PFSK-1 (cell line): Measurements from ENCODE around the gene OR51A4. TPM values are rescaled to one million over a fixed set of nuclear protein-coding genes. Genes with fewer than 3 reads are reported as not detected.

Experiments used
- FOXP2 ChIP-seq: optimal IDR thresholded peaks from 2 replicates; pipeline ENCODE3; 2011; ENCODE audit warnings: borderline replicate concordance, control low read depth, inconsistent platforms; ENCODE audit not compliant: insufficient read depth; ENCODE audit errors: extremely low read length, extremely low read depth
- POLR2AphosphoS5 ChIP-seq: IDR thresholded peaks from 2 replicates; pipeline ENCODE4 v1.6.1; 2012; ENCODE audit warnings: low read depth, mild to moderate bottlenecking, control low read depth, low read length, moderate library complexity
- SIN3A ChIP-seq: IDR thresholded peaks from 2 replicates; pipeline ENCODE4 v1.6.1; 2012; ENCODE audit warnings: mild to moderate bottlenecking, low read length, moderate library complexity, borderline replicate concordance; ENCODE audit not compliant: insufficient read depth
- TAF1 ChIP-seq: IDR thresholded peaks from 2 replicates; pipeline ENCODE4 v1.6.1; 2012; ENCODE audit warnings: low read length, control low read depth, borderline replicate concordance; ENCODE audit not compliant: insufficient read depth
- polyA plus RNA-seq: library from polyadenylated mRNA; unstranded; fragments of >200 nt; gene quantifications from one replicate; pipeline ENCODE4 v1.2.1, GENCODE V29; 2012; ENCODE audit warnings: low read depth, missing spikeins; ENCODE audit not compliant: insufficient read length
- TF ChIP-seq, protein P1 (sequence below), 2 experiments: IDR thresholded peaks; 2 replicates each; pipeline versions ENCODE4 v1.6.1 to v1.8.0; 2011 to 2012; ENCODE audit warnings: low read depth in 2 of 2, low read length in 2 of 2, control low read depth in 1 of 2, inconsistent platforms in 1 of 2, mild to moderate bottlenecking in 1 of 2, moderate library complexity in 1 of 2; ENCODE audit not compliant: insufficient read depth in 1 of 2

OR51A4 gene
- not detected for polyA plus RNA-seq

DNA sequence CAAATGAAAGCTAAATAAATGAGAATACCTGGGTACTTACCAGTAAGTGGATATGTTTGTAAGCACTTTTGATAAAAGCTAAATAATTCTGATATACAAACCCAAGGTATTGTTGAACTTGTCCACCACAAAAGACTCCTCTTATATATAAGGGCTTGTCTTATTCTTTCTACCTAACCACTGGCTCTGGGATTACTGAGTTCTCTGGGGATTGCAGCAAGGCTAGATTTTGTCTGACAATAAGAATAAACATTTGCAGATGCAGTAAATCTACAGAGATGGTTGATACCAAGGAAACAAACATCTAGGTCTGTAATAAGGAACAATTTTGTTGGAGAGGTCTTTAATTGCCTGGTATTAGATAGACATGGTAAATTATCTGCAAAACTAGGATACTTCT lies at the start of gene OR51A4:
Gene OR51A4, minus strand, starts transcription at position 101 of the 400 bp plus-strand sequence. CDS start 505 bp downstream, outside the sequence.
- TF ChIP-seq POLR2AphosphoS5 (no peak), FOXP2 (no peak), TAF1 (no peak)

- no peak for TF ChIP-seq TAF1
- no peak for TF ChIP-seq FOXP2
- no peak for TF ChIP-seq SIN3A
- TF ChIP-seq, protein P1, sequence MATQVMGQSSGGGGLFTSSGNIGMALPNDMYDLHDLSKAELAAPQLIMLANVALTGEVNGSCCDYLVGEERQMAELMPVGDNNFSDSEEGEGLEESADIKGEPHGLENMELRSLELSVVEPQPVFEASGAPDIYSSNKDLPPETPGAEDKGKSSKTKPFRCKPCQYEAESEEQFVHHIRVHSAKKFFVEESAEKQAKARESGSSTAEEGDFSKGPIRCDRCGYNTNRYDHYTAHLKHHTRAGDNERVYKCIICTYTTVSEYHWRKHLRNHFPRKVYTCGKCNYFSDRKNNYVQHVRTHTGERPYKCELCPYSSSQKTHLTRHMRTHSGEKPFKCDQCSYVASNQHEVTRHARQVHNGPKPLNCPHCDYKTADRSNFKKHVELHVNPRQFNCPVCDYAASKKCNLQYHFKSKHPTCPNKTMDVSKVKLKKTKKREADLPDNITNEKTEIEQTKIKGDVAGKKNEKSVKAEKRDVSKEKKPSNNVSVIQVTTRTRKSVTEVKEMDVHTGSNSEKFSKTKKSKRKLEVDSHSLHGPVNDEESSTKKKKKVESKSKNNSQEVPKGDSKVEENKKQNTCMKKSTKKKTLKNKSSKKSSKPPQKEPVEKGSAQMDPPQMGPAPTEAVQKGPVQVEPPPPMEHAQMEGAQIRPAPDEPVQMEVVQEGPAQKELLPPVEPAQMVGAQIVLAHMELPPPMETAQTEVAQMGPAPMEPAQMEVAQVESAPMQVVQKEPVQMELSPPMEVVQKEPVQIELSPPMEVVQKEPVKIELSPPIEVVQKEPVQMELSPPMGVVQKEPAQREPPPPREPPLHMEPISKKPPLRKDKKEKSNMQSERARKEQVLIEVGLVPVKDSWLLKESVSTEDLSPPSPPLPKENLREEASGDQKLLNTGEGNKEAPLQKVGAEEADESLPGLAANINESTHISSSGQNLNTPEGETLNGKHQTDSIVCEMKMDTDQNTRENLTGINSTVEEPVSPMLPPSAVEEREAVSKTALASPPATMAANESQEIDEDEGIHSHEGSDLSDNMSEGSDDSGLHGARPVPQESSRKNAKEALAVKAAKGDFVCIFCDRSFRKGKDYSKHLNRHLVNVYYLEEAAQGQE (IDR thresholded peaks at IDR 0.05; ENCODE audit: insufficient read depth in 1 of 2, low read depth in 2 of 2, low read length in 2 of 2) = no peak
- TF ChIP-seq POLR2AphosphoS5 = no peak
Observed at GRCh38 chr11:4994551-4994950, 47.1 kb upstream of the OR51A4 start, which contains the start of gene OR51L1. Gene OR51L1 (plus strand): TSS chr11:4994851. CDS start chr11:4998983, 4,132 bp downstream.

GRCh38 chr11:4991060-4991459 lies 43.7 kb upstream of the OR51A4 start:
- TF ChIP-seq FOXP2 (no peak), SIN3A (no peak)

DNA sequence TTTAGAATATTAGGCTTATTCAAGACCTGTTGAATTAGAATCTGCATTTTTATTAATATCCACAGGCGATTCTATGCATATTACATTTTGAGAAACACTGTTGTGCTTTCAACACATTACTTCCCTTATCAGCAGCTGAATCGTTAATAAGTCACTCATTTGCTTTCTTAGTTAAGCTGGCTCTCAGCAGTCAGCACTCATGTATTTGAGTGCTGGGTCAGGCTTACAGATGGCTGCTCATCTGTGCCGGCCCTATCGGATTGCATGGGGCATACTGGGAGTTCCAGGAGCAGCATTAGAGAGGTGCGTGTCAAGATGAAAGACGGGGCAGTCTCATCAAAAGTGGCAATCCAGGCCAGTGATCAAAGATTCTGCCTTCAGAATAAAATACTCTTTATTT lies 36.4 kb upstream of the OR51A4 start:
- TF ChIP-seq TAF1 (no peak), POLR2AphosphoS5 (no peak), SIN3A (no peak)
- TF ChIP-seq, protein P1 (IDR thresholded peaks at IDR 0.05; ENCODE audit: insufficient read depth in 1 of 2, low read depth in 2 of 2, low read length in 2 of 2) = no peak

DNA sequence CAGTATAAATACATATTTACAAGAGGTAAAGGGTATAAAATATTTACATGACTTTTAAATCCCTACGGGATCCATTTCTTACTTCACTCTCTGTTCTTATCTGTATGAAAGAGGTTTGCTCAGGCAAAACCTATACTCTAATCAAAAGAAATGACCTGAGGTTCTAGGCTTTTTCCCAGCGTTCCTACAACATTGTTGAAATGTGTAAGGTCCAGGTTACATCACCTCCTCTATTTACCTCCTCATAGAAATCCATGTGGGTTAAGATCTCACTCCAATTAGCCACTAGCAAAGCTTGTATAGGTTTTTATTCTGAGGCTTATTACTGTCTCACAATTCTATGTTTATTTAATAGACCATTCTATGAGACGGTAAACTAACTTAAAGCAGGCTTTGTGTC lies 35.3 kb upstream of the OR51A4 start:
- TF ChIP-seq TAF1 (no peak), FOXP2 (no peak), POLR2AphosphoS5 (no peak), SIN3A (no peak)
- TF ChIP-seq, protein P1 (IDR thresholded peaks at IDR 0.05; ENCODE audit: insufficient read depth in 1 of 2, low read depth in 2 of 2, low read length in 2 of 2) = no peak

DNA sequence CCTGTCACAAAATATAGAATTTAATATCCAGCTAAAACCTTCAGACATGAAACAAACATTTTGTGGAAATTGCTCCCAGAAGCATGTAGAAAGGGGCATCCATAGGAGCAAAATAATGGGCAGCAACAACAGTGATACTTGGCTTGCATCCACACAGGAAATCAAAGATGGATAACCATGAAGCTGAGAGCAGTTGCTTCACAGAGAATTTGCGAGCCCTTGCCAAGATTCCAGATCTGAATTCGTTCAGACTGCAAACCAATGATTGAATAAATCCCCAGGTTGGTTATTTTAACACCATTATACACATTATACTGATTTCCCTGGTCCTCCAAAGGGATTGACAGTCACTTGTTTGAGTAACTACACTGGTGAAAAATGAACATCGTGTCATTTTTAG lies 31.6 kb upstream of the OR51A4 start:
- TF ChIP-seq TAF1 = no peak
- no peak for TF ChIP-seq SIN3A
- TF ChIP-seq, protein P1 (IDR thresholded peaks at IDR 0.05; ENCODE audit: insufficient read depth in 1 of 2, low read depth in 2 of 2, low read length in 2 of 2) = no peak
- TF ChIP-seq POLR2AphosphoS5 = no peak
- TF ChIP-seq FOXP2 = no peak
